Fibroblast of the aortic adventitia (primary cell): Measurements from ENCODE around the gene UFD1. TPM values are rescaled to one million over a fixed set of nuclear protein-coding genes. Genes with fewer than 3 reads are reported as not detected.

ENCODE experiments used
- DNase-seq: peaks from one replicate; pipeline ENCODE4 v3.0.0-alpha.2; 2010; ENCODE audit warnings: low read depth
- H3K4me3 ChIP-seq: 2 replicates; pipeline ENCODE4 v1.5.1; 2011; ENCODE audit warnings: low read depth, mild to moderate bottlenecking, control low read depth, low read length, moderate library complexity
- total RNA-seq: library from RNA; depleted of rRNA; stranded (reverse); fragments of >200 nt; gene quantifications from 2 replicates; pipeline ENCODE4 v1.2.3, GENCODE V29; 2012; ENCODE audit warnings: low replicate concordance
- TF ChIP-seq, protein P1 (sequence below): IDR thresholded peaks from 2 replicates; pipeline ENCODE4 v1.5.1; 2011; ENCODE audit warnings: mild to moderate bottlenecking, low read length, control low read depth, inconsistent platforms; ENCODE audit not compliant: insufficient read depth

UFD1 gene
- total RNA-seq, 1 donor: 70.8 TPM

DNA sequence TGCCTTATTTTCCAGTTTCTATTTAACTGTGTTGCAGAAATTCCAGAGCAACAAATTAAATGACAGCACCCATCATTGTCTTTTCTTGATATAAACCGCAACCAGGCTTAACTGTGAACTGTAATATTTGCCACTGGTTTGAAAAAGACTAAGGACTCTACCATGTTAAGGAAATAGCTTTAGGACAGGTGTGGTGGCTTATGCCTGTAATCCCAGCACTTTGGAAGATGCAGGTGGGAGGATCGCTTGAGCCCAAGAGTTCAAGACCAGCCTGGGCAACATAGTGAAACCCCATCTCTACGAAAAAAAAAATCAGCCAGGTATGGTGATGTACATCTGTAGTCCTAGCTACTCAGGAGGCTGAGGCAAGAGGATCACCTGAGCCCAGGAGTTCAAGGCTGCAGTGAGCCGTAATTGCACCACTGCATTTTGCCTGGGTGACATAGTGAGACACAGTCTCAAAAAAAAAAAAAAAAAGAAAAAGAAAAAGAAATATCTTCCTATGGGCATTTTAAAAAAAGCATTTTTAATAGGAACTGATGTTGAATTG lies 76.3 kb downstream of the UFD1 start:
- TF ChIP-seq, protein P1, sequence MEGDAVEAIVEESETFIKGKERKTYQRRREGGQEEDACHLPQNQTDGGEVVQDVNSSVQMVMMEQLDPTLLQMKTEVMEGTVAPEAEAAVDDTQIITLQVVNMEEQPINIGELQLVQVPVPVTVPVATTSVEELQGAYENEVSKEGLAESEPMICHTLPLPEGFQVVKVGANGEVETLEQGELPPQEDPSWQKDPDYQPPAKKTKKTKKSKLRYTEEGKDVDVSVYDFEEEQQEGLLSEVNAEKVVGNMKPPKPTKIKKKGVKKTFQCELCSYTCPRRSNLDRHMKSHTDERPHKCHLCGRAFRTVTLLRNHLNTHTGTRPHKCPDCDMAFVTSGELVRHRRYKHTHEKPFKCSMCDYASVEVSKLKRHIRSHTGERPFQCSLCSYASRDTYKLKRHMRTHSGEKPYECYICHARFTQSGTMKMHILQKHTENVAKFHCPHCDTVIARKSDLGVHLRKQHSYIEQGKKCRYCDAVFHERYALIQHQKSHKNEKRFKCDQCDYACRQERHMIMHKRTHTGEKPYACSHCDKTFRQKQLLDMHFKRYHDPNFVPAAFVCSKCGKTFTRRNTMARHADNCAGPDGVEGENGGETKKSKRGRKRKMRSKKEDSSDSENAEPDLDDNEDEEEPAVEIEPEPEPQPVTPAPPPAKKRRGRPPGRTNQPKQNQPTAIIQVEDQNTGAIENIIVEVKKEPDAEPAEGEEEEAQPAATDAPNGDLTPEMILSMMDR: no peak
- no peak for DNase-seq
- H3K4me3 ChIP-seq: no peak overlapping the region

DNA sequence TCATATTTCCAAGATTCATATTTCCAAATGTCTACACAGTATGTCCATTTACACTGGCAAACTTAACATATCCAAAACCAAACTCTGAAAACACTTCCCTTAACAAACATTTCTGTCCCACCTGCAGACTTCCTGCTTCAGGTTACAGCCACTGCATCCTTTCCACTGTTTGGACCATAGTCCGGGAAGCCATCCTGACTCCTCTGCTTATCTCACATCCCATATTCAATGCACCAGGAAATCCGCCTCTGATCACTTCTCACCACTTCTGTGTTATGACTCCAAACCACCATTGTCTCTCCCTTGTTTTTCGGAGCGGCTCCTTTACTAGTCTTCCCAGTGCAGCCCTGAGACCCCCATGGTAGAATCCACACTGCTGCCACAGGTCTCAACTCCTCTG lies 77.5 kb downstream of the UFD1 start:
- TF ChIP-seq, protein P1: no peak
- H3K4me3 ChIP-seq: no peak overlapping the region
- DNase-seq: no peak

GRCh38 chr22:19400881-19401280 lies 78.1 kb downstream of the UFD1 start:
- TF ChIP-seq, protein P1: no peak
- no peak for DNase-seq
- no peak overlapping the region for H3K4me3 ChIP-seq

Other genes with a start within 250 kb of the UFD1 start
- gene CLTCL1, start 187.5 kb downstream of the UFD1 start, total RNA-seq: 4.6 and 7.1 TPM in 2 replicates
- 13.5 and 17.7 TPM in 2 replicates for gene HIRA, start 47.5 kb downstream of the UFD1 start, total RNA-seq
- 22.6 and 41.8 TPM in 2 replicates for gene MRPL40, start 46.6 kb downstream of the UFD1 start, total RNA-seq
- gene C22orf39, start 31.5 kb downstream of the UFD1 start, total RNA-seq: 9.6 and 10.5 TPM in 2 replicates
- 2.3 and 22.9 TPM in 2 replicates for gene CDC45, start 727 bp upstream of the UFD1 start, total RNA-seq
- gene CLDN5, start 45.2 kb upstream of the UFD1 start, total RNA-seq: 0.27 and 1.6 TPM in 2 replicates
- gene SEPTIN5, start 235.3 kb upstream of the UFD1 start, total RNA-seq: 18.4 and 62.3 TPM in 2 replicates
- 2.1 and 20.1 TPM in 2 replicates for gene GP1BB, start 244.3 kb upstream of the UFD1 start, total RNA-seq